ENCODE data around the gene RERE. TPM values are rescaled to one million over a fixed set of nuclear protein-coding genes. Genes with fewer than 3 reads are reported as not detected.

RERE gene
- total RNA-seq, 1 experiment from 2014 or later: 161 TPM

- TF ChIP-seq USF2 (CRISPR knock-in tag; IDR thresholded peaks at IDR 0.05): no peak
- TF ChIP-seq E2F5 (CRISPR knock-in tag; IDR thresholded peaks at IDR 0.05): no peak
- TF ChIP-seq KAT7 (CRISPR knock-in tag; IDR thresholded peaks at IDR 0.05; ENCODE audit: borderline replicate concordance): no peak
- TF ChIP-seq ATF3 (CRISPR knock-in tag; conservative IDR thresholded peaks at IDR 0.05): no peak
- TF ChIP-seq SMAD3 (CRISPR knock-in tag; IDR thresholded peaks at IDR 0.05; ENCODE audit: borderline replicate concordance): no peak
- TF ChIP-seq NR1H2 (CRISPR knock-in tag; IDR thresholded peaks at IDR 0.05): no peak
- TF ChIP-seq FOXK1 (CRISPR knock-in tag; IDR thresholded peaks at IDR 0.05): no peak
- TF ChIP-seq AR (CRISPR knock-in tag; IDR thresholded peaks at IDR 0.05): no peak
- no peak for TF ChIP-seq TCF7 (CRISPR knock-in tag; IDR thresholded peaks at IDR 0.05; ENCODE audit: low read depth)
- no peak for TF ChIP-seq GRHL2 (CRISPR knock-in tag; IDR thresholded peaks at IDR 0.05; ENCODE audit: insufficient replicate concordance, severe bottlenecking)
- TF ChIP-seq RELA (CRISPR knock-in tag; IDR thresholded peaks at IDR 0.05; ENCODE audit: borderline replicate concordance): no peak
- TF ChIP-seq HMGXB4 (CRISPR knock-in tag; IDR thresholded peaks at IDR 0.05): no peak
- no peak for TF ChIP-seq NFATC4 (CRISPR knock-in tag; IDR thresholded peaks at IDR 0.05)
- TF ChIP-seq FOXP1 (CRISPR knock-in tag; IDR thresholded peaks at IDR 0.05; ENCODE audit: borderline replicate concordance): no peak
- TF ChIP-seq GTF2I (CRISPR knock-in tag; conservative IDR thresholded peaks at IDR 0.05): no peak
- no peak for TF ChIP-seq JUN (CRISPR knock-in tag; IDR thresholded peaks at IDR 0.05)
- no peak for TF ChIP-seq ESRRA (CRISPR knock-in tag; IDR thresholded peaks at IDR 0.05; ENCODE audit: borderline replicate concordance)
- no peak for TF ChIP-seq FOXJ3 (CRISPR knock-in tag; IDR thresholded peaks at IDR 0.05; ENCODE audit: borderline replicate concordance)
- TF ChIP-seq ETV6 (CRISPR knock-in tag; IDR thresholded peaks at IDR 0.05): no peak
- POLR2A ChIA-PET: no interaction called here
- peaks cover 61% of the 10 kb centered on the region for H3K4me1 Mint-ChIP-seq
- ATAC-seq (no peak), DNase-seq (ENCODE audit: low spot score) (no peak)
- H3K27ac Mint-ChIP-seq: peak overlapping the region; percentile 90
- H3K4me3 Mint-ChIP-seq: no peak overlapping the region
- no peaks in the 10 kb centered on the region for H3K27me3 Mint-ChIP-seq (ENCODE audit: low read depth)
- H3K9me3 Mint-ChIP-seq: no peaks in the 10 kb centered on the region
- H3K36me3 Mint-ChIP-seq: no peaks in the 10 kb centered on the region
- CTCF ChIA-PET: no interaction called here
These were observed 350.1 kb downstream of the RERE start for GRCh38 chr1:8467308-8467707.

GRCh38 chr1:8465692-8466091, 351.7 kb downstream of the RERE start:
- Mint-ChIP-seq H3K4me3 (no peak overlapping the region), H3K27me3 (ENCODE audit: low read depth) (no peaks in the 10 kb centered on the region), H3K4me1 (peaks cover 70% of the 10 kb centered on the region), H3K36me3 (no peaks in the 10 kb centered on the region), H3K9me3 (no peaks in the 10 kb centered on the region), H3K27ac (peak overlapping the region; percentile 89)
- DNase-seq (ENCODE audit: low spot score) (no peak), ATAC-seq (no peak; the same call in 1 of the 2 replicates)
- ChIA-PET CTCF (interaction anchor here (0.6 to 2.7 kb wide), 5 partner anchors 22 to 383 kb away, joined by 3 to 10 read pairs (median 4); no protein-coding TSS in a partner anchor), POLR2A (no interaction called here)
- TF ChIP-seq OVOL2 (CRISPR knock-in tag; IDR thresholded peaks at IDR 0.05; ENCODE audit: borderline replicate concordance): no peak
- no peak for TF ChIP-seq HMGA2 (CRISPR knock-in tag; IDR thresholded peaks at IDR 0.05)

Data from WTC11 (cell line).